B cell (primary cell): Measurements from ENCODE around the gene PTPRS. TPM values are rescaled to one million over a fixed set of nuclear protein-coding genes. Genes with fewer than 3 reads are reported as not detected.

Experiments
- ATAC-seq: fragments of 200-7000 bp; cut with Tn5 transposase; one replicate; pipeline ENCODE4 v1.10.0; 2021; ENCODE audit warnings: low read depth, mild to moderate bottlenecking, moderate number of reproducible peaks, moderate library complexity
- CTCF ChIA-PET: fragments of 350-600 bp; sonication (Branson Sonifier 250); formaldehyde crosslinking; loops from one replicate; lab custom pipeline; 2021; ENCODE audit warnings: antibody characterized with exemption, inconsistent platforms; lab: Charles Lee
- POLR2A ChIA-PET: fragments of 350-600 bp; sonication (Branson Sonifier 250); formaldehyde crosslinking; loops from one replicate; lab custom pipeline; 2021; ENCODE audit warnings: antibody characterized with exemption; lab: Charles Lee
- DNase-seq: peaks from one replicate; pipeline ENCODE4 v3.0.0; 2013
- H2AFZ ChIP-seq: 2 replicates; pipeline ENCODE4 v1.6.1; 2012; ENCODE audit warnings: mild to moderate bottlenecking, low read depth, low read length; ENCODE audit not compliant: insufficient read depth, poor library complexity, severe bottlenecking
- H3K27ac ChIP-seq, 2 donors: 1 replicate in 1 of 2; 2 replicates in 1 of 2; pipeline ENCODE4 v1.5.1; 2012 to 2013; ENCODE audit warnings: low read length in 2 of 2, mild to moderate bottlenecking in 2 of 2, moderate library complexity in 1 of 2
- H3K27me3 ChIP-seq, 4 experiments: fragments of 200-600 bp in 1 of 4; sonication (generic) in 1 of 4; replicated peaks in 1 of 4; 1 replicate in 2 of 4; 2 replicates in 2 of 4; pipeline versions ENCODE4 v1.6.1 to v1.7.0; 2013 to 2016; ENCODE audit warnings: low read length in 3 of 4, mild to moderate bottlenecking in 2 of 4, mixed read lengths in 1 of 4, moderate library complexity in 1 of 4; ENCODE audit not compliant: insufficient read depth in 4 of 4, control insufficient read depth in 3 of 4; ENCODE audit errors: control extremely low read depth in 1 of 4
- H3K36me3 ChIP-seq, 2 experiments: replicated peaks in 1 of 2; 1 replicate in 1 of 2; 2 replicates in 1 of 2; pipeline versions ENCODE4 v1.6.1 to v1.7.1; 2013; ENCODE audit warnings: low read length in 1 of 2; ENCODE audit not compliant: insufficient read depth in 2 of 2, control insufficient read depth in 1 of 2; ENCODE audit errors: control extremely low read depth in 1 of 2, extremely low read depth in 1 of 2
- H3K4me1 ChIP-seq, 2 donors: fragments of 200-600 bp in 1 of 2; sonication (generic) in 1 of 2; 1 replicate in 1 of 2; 2 replicates in 1 of 2; pipeline versions ENCODE4 v1.5.1 to v1.6.1; 2013 to 2017; ENCODE audit warnings: low read length in 2 of 2; ENCODE audit not compliant: control insufficient read depth in 2 of 2, insufficient read depth in 2 of 2
- H3K4me2 ChIP-seq: replicated peaks from 2 replicates; pipeline ENCODE3; 2012; ENCODE audit warnings: mild to moderate bottlenecking, low read depth, low read length; ENCODE audit not compliant: poor library complexity, severe bottlenecking
- H3K4me3 ChIP-seq, 5 experiments: fragments of 200-600 bp in 1 of 5; sonication (generic) in 1 of 5; 1 replicate in 3 of 5; 2 replicates in 2 of 5; pipeline versions ENCODE4 v1.5.1 to v1.7.0; 2011 to 2016; ENCODE audit warnings: low read length in 4 of 5, mild to moderate bottlenecking in 4 of 5, low read depth in 2 of 5, control low read depth in 1 of 5, moderate library complexity in 1 of 5; ENCODE audit not compliant: insufficient read depth in 1 of 5; ENCODE audit errors: control extremely low read depth in 1 of 5, extremely low read depth in 1 of 5
- H3K79me2 ChIP-seq: fragments of 200-600 bp; sonication (generic); one replicate; pipeline ENCODE4 v1.6.0; 2016; ENCODE audit warnings: low read length; ENCODE audit not compliant: control insufficient read depth, insufficient read depth
- H3K9ac ChIP-seq: fragments of 200-600 bp; sonication (generic); 2 replicates; pipeline ENCODE4 v1.6.1; 2017; ENCODE audit warnings: mild to moderate bottlenecking, low read length, moderate library complexity
- H3K9me3 ChIP-seq, 3 donors: one replicate each; pipeline versions ENCODE4 v1.6.1 to v1.7.1; 2013; ENCODE audit warnings: low read length in 2 of 3; ENCODE audit not compliant: control insufficient read depth in 2 of 3, insufficient read depth in 1 of 3; ENCODE audit errors: control extremely low read depth in 1 of 3
- H4K20me1 ChIP-seq: 2 replicates; pipeline ENCODE4 v1.6.0; 2012; ENCODE audit warnings: mild to moderate bottlenecking, low read length; ENCODE audit not compliant: insufficient read depth, control insufficient read depth, poor library complexity, severe bottlenecking
- H3K27ac Mint-ChIP-seq: one replicate; pipeline ENCODE4 v1.8.0; 2021; ENCODE audit warnings: mixed read lengths
- H3K27me3 Mint-ChIP-seq: one replicate; pipeline ENCODE4 v1.8.0; 2021; ENCODE audit warnings: mixed read lengths
- H3K4me1 Mint-ChIP-seq: one replicate; pipeline ENCODE4 v1.8.0; 2021; ENCODE audit warnings: mixed read lengths
- H3K4me3 Mint-ChIP-seq: one replicate; pipeline ENCODE4 v1.8.0; 2021; ENCODE audit warnings: mixed read lengths
- H3K9me3 Mint-ChIP-seq: one replicate; pipeline ENCODE4 v1.8.0; 2022; ENCODE audit warnings: mixed read lengths; ENCODE audit not compliant: insufficient read depth
- CTCF ChIP-seq: fragments of 200-600 bp; IDR thresholded peaks from one replicate; pipeline ENCODE4 v1.8.0; 2022; ENCODE audit warnings: antibody characterized with exemption, mild to moderate bottlenecking
- EZH2 ChIP-seq: IDR thresholded peaks from 2 replicates; pipeline ENCODE4 v1.6.1; 2012; ENCODE audit warnings: borderline replicate concordance, low read depth, mild to moderate bottlenecking, moderate library complexity, low read length; ENCODE audit not compliant: insufficient read depth, poor library complexity, severe bottlenecking
- WGBS: methylation state at CpG from one replicate; pipeline ENCODE4 v1.1.5; 2013; ENCODE audit warnings: missing lambda C conversion rate; ENCODE audit not compliant: insufficient coverage; 5-methylcytosine and 5-hydroxymethylcytosine counted together
- intact Hi-C: fragments of 100-400 bp; cut with micrococcal nuclease; formaldehyde crosslinking; loops from one replicate; pipeline ENCODE4 v1.10.0; 2022
- polyA plus RNA-seq: library from polyadenylated mRNA; depleted of rRNA; stranded (reverse); fragments of >200 nt; gene quantifications from 2 replicates; pipeline ENCODE4 v1.2.3, GENCODE V29; 2012
- total RNA-seq, 2 donors: library from RNA; stranded (reverse); fragments of 120-200 nt in 1 of 2; gene quantifications; 1 replicate in 1 of 2; 2 replicates in 1 of 2; pipeline versions ENCODE4 v1.2.3 to v1.2.4, GENCODE V29; 2013 to 2022

PTPRS gene
- total and polyA plus RNA-seq, 2 donors (not counting 1 experiment from before 2014, with no cell fraction given) = 6.5 to 10.0 TPM

- peaks cover 0 to 10% (median 1%) of the 10 kb centered on the region in 4 experiments for H3K27me3 ChIP-seq
- no peak overlapping the region for H2AFZ ChIP-seq
- Mint-ChIP-seq H3K4me1 (peaks cover 13% of the 10 kb centered on the region), H3K4me3 (no peak overlapping the region), H3K27ac (no peak overlapping the region), H3K9me3 (no peaks in the 10 kb centered on the region), H3K27me3 (no peaks in the 10 kb centered on the region)
- ChIA-PET CTCF (no interaction called here), POLR2A (no interaction called here)
- no peak overlapping the region for H3K27ac ChIP-seq
- H3K4me1 ChIP-seq = peaks cover 10 to 16% of the 10 kb centered on the region in 2 donors
- no peak overlapping the region for H3K9ac ChIP-seq
- no peak overlapping the region for H3K4me2 ChIP-seq
- intact Hi-C loops = no loop called here
- no peaks in the 10 kb centered on the region for H3K36me3 ChIP-seq
- no peak overlapping the region for H3K4me3 ChIP-seq
- H4K20me1 ChIP-seq = no peaks in the 10 kb centered on the region
- TF ChIP-seq CTCF (no peak), EZH2 (no peak)
- no peaks in the 10 kb centered on the region for H3K79me2 ChIP-seq
- DNase-seq (no peak), ATAC-seq (no peak)
- peaks cover 0 to 21% (median 5%) of the 10 kb centered on the region in 3 donors for H3K9me3 ChIP-seq
- 96% methylated on average over 3 of the region's 3 CpGs for WGBS
Measured at GRCh38 chr19:5324947-5325346, 15.7 kb downstream of the PTPRS start.

GRCh38 chr19:5323475-5323811 lies 17.2 kb downstream of the PTPRS start:
- POLR2A ChIA-PET = no interaction called here
- Histone ChIP-seq H3K27me3 (peaks cover 0 to 10% (median 1%) of the 10 kb centered on the region in 4 experiments), H3K4me2 (no peak overlapping the region), H3K4me3 (no peak overlapping the region), H2AFZ (no peak overlapping the region), H3K27ac (no peak overlapping the region), H3K36me3 (no peaks in the 10 kb centered on the region), H3K4me1 (peaks cover 10 to 12% of the 10 kb centered on the region in 2 donors), H4K20me1 (no peaks in the 10 kb centered on the region), H3K9ac (no peak overlapping the region), H3K79me2 (no peaks in the 10 kb centered on the region), H3K9me3 (peaks cover 0 to 21% (median 5%) of the 10 kb centered on the region in 3 donors)
- Mint-ChIP-seq H3K4me3 (no peak overlapping the region), H3K27me3 (peaks cover 5% of the 10 kb centered on the region), H3K9me3 (no peaks in the 10 kb centered on the region), H3K27ac (no peak overlapping the region), H3K4me1 (peaks cover 13% of the 10 kb centered on the region)
- ATAC-seq = no peak
- CTCF ChIA-PET = no interaction called here
- 89% methylated on average over 7 of the region's 7 CpGs for WGBS
- intact Hi-C loops = no loop called here
- no peak for DNase-seq
- TF ChIP-seq EZH2 (no peak), CTCF (no peak)
